Loucy (cell line): ENCODE results near the gene ESRRA.

ENCODE experiments used
- H2AFZ ChIP-seq: fragments of 200-600 bp; sonication (generic); 2 replicates; pipeline ENCODE4 v1.6.0; 2016; ENCODE audit warnings: antibody characterized with exemption, mild to moderate bottlenecking, low read length, moderate library complexity
- H3F3A ChIP-seq: fragments of 200-600 bp; 2 replicates; pipeline ENCODE4 v1.6.0; 2016; ENCODE audit warnings: antibody characterized with exemption, low read depth, mild to moderate bottlenecking
- H3K27me3 ChIP-seq: fragments of 200-600 bp; sonication (generic); 2 replicates; pipeline ENCODE4 v1.6.1; 2014; ENCODE audit warnings: low read length, mild to moderate bottlenecking; ENCODE audit not compliant: insufficient read depth, poor library complexity, severe bottlenecking
- H3K36me3 ChIP-seq: fragments of 200-600 bp; sonication (generic); 2 replicates; pipeline ENCODE4 v1.6.1; 2016; ENCODE audit warnings: low read length; ENCODE audit not compliant: insufficient read depth
- H3K4me1 ChIP-seq: fragments of 200-600 bp; sonication (generic); 2 replicates; pipeline ENCODE4 v1.5.1; 2014; ENCODE audit warnings: low read length, mild to moderate bottlenecking; ENCODE audit not compliant: insufficient read depth, poor library complexity, severe bottlenecking
- H3K4me2 ChIP-seq: fragments of 200-600 bp; sonication (generic); 2 replicates; pipeline ENCODE4 v1.6.0; 2014; ENCODE audit warnings: antibody characterized with exemption, low read length, low read depth, mild to moderate bottlenecking; ENCODE audit not compliant: poor library complexity, severe bottlenecking
- H3K4me3 ChIP-seq: fragments of 200-600 bp; sonication (generic); 2 replicates; pipeline ENCODE4 v1.5.1; 2014; ENCODE audit warnings: low read length, mild to moderate bottlenecking, mixed read lengths; ENCODE audit not compliant: poor library complexity, severe bottlenecking
- H3K79me2 ChIP-seq: fragments of 200-600 bp; sonication (generic); 2 replicates; pipeline ENCODE4 v1.6.1; 2014; ENCODE audit warnings: low read length; ENCODE audit not compliant: insufficient read depth
- H3K9ac ChIP-seq: fragments of 200-600 bp; sonication (generic); 2 replicates; pipeline ENCODE4 v1.6.0; 2014; ENCODE audit warnings: mild to moderate bottlenecking, low read depth, low read length, moderate library complexity; ENCODE audit not compliant: poor library complexity, severe bottlenecking
- H3K9me2 ChIP-seq: fragments of 200-600 bp; sonication (generic); replicated peaks from 2 replicates; pipeline ENCODE4 v1.6.1; 2016; ENCODE audit warnings: low read depth, low read length, mixed read lengths
- H3K9me3 ChIP-seq: fragments of 200-600 bp; sonication (generic); 2 replicates; pipeline ENCODE4 v1.6.1; 2014; ENCODE audit warnings: mild to moderate bottlenecking, antibody characterized with exemption, low read length, low read depth; ENCODE audit not compliant: insufficient read depth
- H4K20me1 ChIP-seq: fragments of 200-600 bp; sonication (generic); 2 replicates; pipeline ENCODE4 v1.6.0; 2014; ENCODE audit warnings: antibody characterized with exemption, low read length, mild to moderate bottlenecking; ENCODE audit not compliant: insufficient read depth, poor library complexity, severe bottlenecking
- CTCF ChIP-seq: fragments of 200-600 bp; sonication (generic); conservative IDR thresholded peaks from 2 replicates; pipeline ENCODE4 v1.5.1; 2014; ENCODE audit warnings: mild to moderate bottlenecking, antibody characterized with exemption, low read length
- EZH2phosphoT487 ChIP-seq: fragments of 200-600 bp; IDR thresholded peaks from 2 replicates; pipeline ENCODE4 v1.6.1; 2018; ENCODE audit warnings: antibody characterized with exemption, mild to moderate bottlenecking, moderate library complexity, borderline replicate concordance

Gene ESRRA

GRCh38 chr11:64348383-64349024 is 43.2 kb downstream of the ESRRA start:
- Histone ChIP-seq H3K36me3 (no peaks in the 10 kb centered on the region; the same call in 1 of the 2 replicates), H3K27me3 (no peaks in the 10 kb centered on the region), H3K9me3 (no peaks in the 10 kb centered on the region), H3F3A (no peaks in the 10 kb centered on the region), H3K79me2 (no peaks in the 10 kb centered on the region), H4K20me1 (no peaks in the 10 kb centered on the region), H3K4me1 (peaks cover 9% of the 10 kb centered on the region), H2AFZ (no peak overlapping the region), H3K4me2 (peak overlapping the region; percentile 20), H3K4me3 (no peak overlapping the region), H3K9ac (no peak overlapping the region), H3K9me2 (no peaks in the 10 kb centered on the region)
- no peak for TF ChIP-seq CTCF
- TF ChIP-seq EZH2phosphoT487, result no peak

GRCh38 chr11:64349025-64349387 is 43.7 kb downstream of the ESRRA start:
- Histone ChIP-seq H3F3A (no peaks in the 10 kb centered on the region), H3K4me1 (peaks cover 9% of the 10 kb centered on the region), H3K79me2 (no peaks in the 10 kb centered on the region), H3K9ac (no peak overlapping the region), H3K36me3 (no peaks in the 10 kb centered on the region; the same call in 1 of the 2 replicates), H3K9me2 (no peaks in the 10 kb centered on the region), H3K4me3 (no peak overlapping the region), H3K27me3 (no peaks in the 10 kb centered on the region), H2AFZ (no peak overlapping the region), H4K20me1 (no peaks in the 10 kb centered on the region), H3K4me2 (no peak overlapping the region), H3K9me3 (no peaks in the 10 kb centered on the region)
- TF ChIP-seq EZH2phosphoT487 (no peak), CTCF (no peak)

- Histone ChIP-seq H3K27me3 (no peaks in the 10 kb centered on the region), H3K4me2 (no peak overlapping the region), H3K9ac (no peak overlapping the region), H2AFZ (no peak overlapping the region), H3K36me3 (no peaks in the 10 kb centered on the region; the same call in 1 of the 2 replicates), H3K9me3 (no peaks in the 10 kb centered on the region), H3K9me2 (no peaks in the 10 kb centered on the region), H3K4me3 (no peak overlapping the region), H3K79me2 (no peaks in the 10 kb centered on the region), H4K20me1 (no peaks in the 10 kb centered on the region), H3F3A (no peaks in the 10 kb centered on the region), H3K4me1 (peaks cover 9% of the 10 kb centered on the region)
- TF ChIP-seq CTCF, result no peak
- TF ChIP-seq EZH2phosphoT487, result no peak
Measured at GRCh38 chr11:64349404-64349803, 44.1 kb downstream of the ESRRA start.
